Measurements from ENCODE around the gene NCSTN. TPM values are rescaled to one million over a fixed set of nuclear protein-coding genes. Genes with fewer than 3 reads are reported as not detected.

NCSTN gene
- total RNA-seq, 1 experiment from 2014 or later, result 67.8 TPM

DNA sequence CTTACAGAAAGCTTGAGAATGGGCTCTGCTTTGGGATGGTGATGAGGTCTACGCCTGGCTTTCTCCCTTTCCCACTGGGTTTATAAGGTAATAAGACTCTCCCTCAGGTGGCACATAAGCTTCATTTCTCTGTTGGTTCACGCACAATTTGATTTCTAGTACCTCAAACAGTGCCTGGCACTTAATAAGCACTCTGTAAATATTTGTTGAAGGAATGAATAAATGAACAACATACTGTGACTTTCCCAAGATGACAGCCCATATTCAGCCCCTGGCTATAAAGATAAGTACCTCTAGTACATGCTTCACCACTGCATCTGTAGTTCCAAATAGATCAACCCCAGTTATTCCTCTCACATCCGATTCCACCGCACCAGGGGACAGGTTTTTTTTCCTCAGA, 17.9 kb upstream of the NCSTN start:
- H3K4me3 Mint-ChIP-seq, result no peak overlapping the region
- no peak for DNase-seq
- Histone ChIP-seq H3K79me2 (ENCODE audit: insufficient read depth, low read length) (no peaks in the 10 kb centered on the region), H2BK5ac (ENCODE audit: insufficient read length, low read length) (no peak overlapping the region), H4K91ac (ENCODE audit: insufficient read length, low read depth, low read length) (no peak overlapping the region), H2AK5ac (ENCODE audit: insufficient read length, low read length) (no peak overlapping the region), H3K79me1 (ENCODE audit: insufficient read depth, low read depth, low read length, poor library complexity, severe bottlenecking) (no peaks in the 10 kb centered on the region), H3T11ph (ENCODE audit: low read length) (no peak overlapping the region), H3K9me3 (ENCODE audit: control insufficient read depth, low read depth, low read length) (no peaks in the 10 kb centered on the region), H3K23me2 (ENCODE audit: insufficient read length, low read depth, low read length, poor library complexity, severe bottlenecking) (no peaks in the 10 kb centered on the region), H3K4me2 (ENCODE audit: insufficient read depth, insufficient read length, low read length) (no peak overlapping the region), H4K5ac (ENCODE audit: insufficient read length, low read depth, low read length) (no peak overlapping the region), H3K4me1 (ENCODE audit: insufficient read depth, low read length) (no peaks in the 10 kb centered on the region), H4K8ac (replicated peaks; ENCODE audit: insufficient read length, low read depth, low read length) (no peak overlapping the region), H2BK12ac (ENCODE audit: insufficient read length, low read depth, low read length) (no peak overlapping the region), H2BK15ac (ENCODE audit: low read depth, low read length) (no peak overlapping the region), H3K9ac (ENCODE audit: extremely low read depth, insufficient read length, low read length) (no peak overlapping the region), H3K27me3 (ENCODE audit: insufficient read depth, low read length) (no peaks in the 10 kb centered on the region), H3K4ac (ENCODE audit: low read depth, low read length) (no peak overlapping the region), H3K56ac (ENCODE audit: insufficient read length, low read depth, low read length) (no peak overlapping the region), H3K27ac (ENCODE audit: insufficient read length, low read depth, low read length) (no peak overlapping the region), H2AFZ (ENCODE audit: low read length) (no peak overlapping the region), H2BK20ac (ENCODE audit: low read depth, low read length, poor library complexity, severe bottlenecking) (no peak overlapping the region), H3K23ac (ENCODE audit: insufficient read length, low read depth, low read length) (no peak overlapping the region), H3K14ac (ENCODE audit: insufficient read depth, low read length) (no peak overlapping the region), H2BK120ac (ENCODE audit: low read depth, low read length, poor library complexity, severe bottlenecking) (no peak overlapping the region), H3K18ac (ENCODE audit: insufficient read length, low read depth, low read length) (no peak overlapping the region), H4K20me1 (ENCODE audit: control insufficient read depth, insufficient read depth, insufficient read length) (no peaks in the 10 kb centered on the region)
- peak overlapping the region in 1 of 3 experiments; percentile 9; a peak in 1 of 7 replicates for H3K27ac Mint-ChIP-seq
- WGBS (ENCODE audit: extremely low coverage, insufficient read length, low lambda C conversion rate), result no CpG with 5 or more reads among the region's 4 CpGs
- no peaks in the 10 kb centered on the region for H3K27me3 Mint-ChIP-seq (ENCODE audit: low read depth)
- no peak for TF ChIP-seq CTCF (conservative IDR thresholded peaks at IDR 0.05)
- no peaks in the 10 kb centered on the region for H3K9me3 Mint-ChIP-seq
- H3K4me1 Mint-ChIP-seq, result no peaks in the 10 kb centered on the region
- H3K36me3 Mint-ChIP-seq (ENCODE audit: insufficient read depth in 1 of 3, low read depth in 3 of 3), result peaks cover 21 to 74% (median 64%) of the 10 kb centered on the region in 3 experiments; a peak in 6 of 7 replicates

Measured in H9 (cell line).